ENCODE data around the gene SMYD3.

The SMYD3 gene

GRCh38 chr1:246420300-246420699 lies 86.8 kb downstream of the SMYD3 start:
- no peak overlapping the region for H3K27ac ChIP-seq
- H3K4me1 ChIP-seq, result no peaks in the 10 kb centered on the region
- no peak overlapping the region for H3K9ac ChIP-seq
- TF ChIP-seq, protein P1, sequence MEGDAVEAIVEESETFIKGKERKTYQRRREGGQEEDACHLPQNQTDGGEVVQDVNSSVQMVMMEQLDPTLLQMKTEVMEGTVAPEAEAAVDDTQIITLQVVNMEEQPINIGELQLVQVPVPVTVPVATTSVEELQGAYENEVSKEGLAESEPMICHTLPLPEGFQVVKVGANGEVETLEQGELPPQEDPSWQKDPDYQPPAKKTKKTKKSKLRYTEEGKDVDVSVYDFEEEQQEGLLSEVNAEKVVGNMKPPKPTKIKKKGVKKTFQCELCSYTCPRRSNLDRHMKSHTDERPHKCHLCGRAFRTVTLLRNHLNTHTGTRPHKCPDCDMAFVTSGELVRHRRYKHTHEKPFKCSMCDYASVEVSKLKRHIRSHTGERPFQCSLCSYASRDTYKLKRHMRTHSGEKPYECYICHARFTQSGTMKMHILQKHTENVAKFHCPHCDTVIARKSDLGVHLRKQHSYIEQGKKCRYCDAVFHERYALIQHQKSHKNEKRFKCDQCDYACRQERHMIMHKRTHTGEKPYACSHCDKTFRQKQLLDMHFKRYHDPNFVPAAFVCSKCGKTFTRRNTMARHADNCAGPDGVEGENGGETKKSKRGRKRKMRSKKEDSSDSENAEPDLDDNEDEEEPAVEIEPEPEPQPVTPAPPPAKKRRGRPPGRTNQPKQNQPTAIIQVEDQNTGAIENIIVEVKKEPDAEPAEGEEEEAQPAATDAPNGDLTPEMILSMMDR (IDR thresholded peaks at IDR 0.05), result no peak
- H3K4me2 ChIP-seq (ENCODE audit: low read length), result no peak overlapping the region
- no peak overlapping the region for H2AFZ ChIP-seq
- no peaks in the 10 kb centered on the region for H3K9me3 ChIP-seq (ENCODE audit: control insufficient read depth, low read length)
- no peak overlapping the region for H3K4me3 ChIP-seq (ENCODE audit: low read depth, low read length)
- no peaks in the 10 kb centered on the region for H3K36me3 ChIP-seq (ENCODE audit: control insufficient read depth, insufficient read depth, low read length)
- no peaks in the 10 kb centered on the region for H3K27me3 ChIP-seq (ENCODE audit: control insufficient read depth, insufficient read depth, low read length)
- H3K79me2 ChIP-seq, result no peaks in the 10 kb centered on the region

GRCh38 chr1:246418565-246419312 lies 88.3 kb downstream of the SMYD3 start:
- Histone ChIP-seq H3K9me3 (ENCODE audit: control insufficient read depth, low read length) (no peaks in the 10 kb centered on the region), H3K27me3 (ENCODE audit: control insufficient read depth, insufficient read depth, low read length) (no peaks in the 10 kb centered on the region), H3K36me3 (ENCODE audit: control insufficient read depth, insufficient read depth, low read length) (no peaks in the 10 kb centered on the region), H3K27ac (no peak overlapping the region), H3K79me2 (no peaks in the 10 kb centered on the region), H3K4me3 (ENCODE audit: low read depth, low read length) (no peak overlapping the region), H3K9ac (no peak overlapping the region), H3K4me2 (ENCODE audit: low read length) (no peak overlapping the region), H3K4me1 (no peaks in the 10 kb centered on the region), H2AFZ (no peak overlapping the region)
- TF ChIP-seq, protein P1 (IDR thresholded peaks at IDR 0.05), result no peak

GRCh38 chr1:246417813-246418564 lies 89.1 kb downstream of the SMYD3 start:
- Histone ChIP-seq H3K36me3 (ENCODE audit: control insufficient read depth, insufficient read depth, low read length) (no peaks in the 10 kb centered on the region), H3K27ac (no peak overlapping the region), H3K27me3 (ENCODE audit: control insufficient read depth, insufficient read depth, low read length) (no peaks in the 10 kb centered on the region)

DNA sequence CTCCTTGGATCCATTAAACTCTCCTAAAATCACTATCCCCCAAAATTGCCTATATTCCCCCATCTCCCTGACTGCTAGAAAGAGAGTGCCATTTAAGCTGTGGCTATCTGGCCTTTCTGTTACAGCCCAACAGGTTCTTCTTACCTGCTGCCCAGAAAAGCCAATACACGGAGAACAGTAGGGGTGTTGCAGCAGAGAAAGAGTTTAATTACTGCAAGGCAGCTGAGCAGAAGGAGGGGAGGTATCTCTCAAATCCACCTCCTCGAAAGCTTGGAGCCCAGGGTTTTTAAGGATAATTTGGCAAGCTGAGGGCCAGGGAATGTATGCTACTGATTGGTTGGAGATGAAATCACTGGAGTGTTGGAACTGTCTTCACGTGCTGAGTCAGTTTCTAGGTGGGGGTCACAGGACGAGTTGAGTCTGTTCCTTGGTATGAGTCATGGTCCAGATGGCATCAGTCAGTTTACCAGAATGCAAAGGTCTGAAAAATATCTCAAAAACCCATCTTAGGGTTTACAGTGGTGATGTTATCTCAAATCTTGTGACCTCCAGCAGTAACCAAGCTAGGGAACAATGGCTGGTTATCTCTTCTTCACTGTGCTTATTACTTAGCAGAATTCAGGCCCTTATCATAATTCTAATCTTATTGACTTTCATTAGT lies 89.8 kb downstream of the SMYD3 start:
- H3K79me2 ChIP-seq, result no peaks in the 10 kb centered on the region
- H3K36me3 ChIP-seq (ENCODE audit: control insufficient read depth, insufficient read depth, low read length), result no peaks in the 10 kb centered on the region
- TF ChIP-seq, protein P1 (IDR thresholded peaks at IDR 0.05), result no peak
- H3K27ac ChIP-seq, result no peak overlapping the region
- H3K9me3 ChIP-seq (ENCODE audit: control insufficient read depth, low read length), result no peaks in the 10 kb centered on the region
- no peak overlapping the region for H3K9ac ChIP-seq
- H3K4me1 ChIP-seq, result no peaks in the 10 kb centered on the region
- H2AFZ ChIP-seq, result no peak overlapping the region
- no peak overlapping the region for H3K4me2 ChIP-seq (ENCODE audit: low read length)
- H3K4me3 ChIP-seq (ENCODE audit: low read depth, low read length), result no peak overlapping the region
- no peaks in the 10 kb centered on the region for H3K27me3 ChIP-seq (ENCODE audit: control insufficient read depth, insufficient read depth, low read length)

More at GRCh38 chr1:246417813-246418564, 89.1 kb downstream of the SMYD3 start:
- TF ChIP-seq, protein P1 (IDR thresholded peaks at IDR 0.05), result no peak
- Histone ChIP-seq H3K4me2 (ENCODE audit: low read length) (no peak overlapping the region), H3K4me1 (no peaks in the 10 kb centered on the region), H3K9ac (no peak overlapping the region), H3K79me2 (no peaks in the 10 kb centered on the region), H2AFZ (no peak overlapping the region), H3K4me3 (ENCODE audit: low read depth, low read length) (no peak overlapping the region), H3K9me3 (ENCODE audit: control insufficient read depth, low read length) (no peaks in the 10 kb centered on the region)
